22Rv1 (cell line): ENCODE data around the gene BTN2A1.

Experiments
- ZFX ChIP-seq: fragments of 450-650 bp; IDR thresholded peaks from 2 replicates; pipeline ENCODE4 v1.6.1; 2017; ENCODE audit warnings: antibody characterized with exemption, borderline replicate concordance
- TF ChIP-seq, protein P1 (sequence below): fragments of 450-650 bp; IDR thresholded peaks from 2 replicates; pipeline ENCODE4 v1.5.1; 2017; ENCODE audit warnings: mild to moderate bottlenecking

DNA sequence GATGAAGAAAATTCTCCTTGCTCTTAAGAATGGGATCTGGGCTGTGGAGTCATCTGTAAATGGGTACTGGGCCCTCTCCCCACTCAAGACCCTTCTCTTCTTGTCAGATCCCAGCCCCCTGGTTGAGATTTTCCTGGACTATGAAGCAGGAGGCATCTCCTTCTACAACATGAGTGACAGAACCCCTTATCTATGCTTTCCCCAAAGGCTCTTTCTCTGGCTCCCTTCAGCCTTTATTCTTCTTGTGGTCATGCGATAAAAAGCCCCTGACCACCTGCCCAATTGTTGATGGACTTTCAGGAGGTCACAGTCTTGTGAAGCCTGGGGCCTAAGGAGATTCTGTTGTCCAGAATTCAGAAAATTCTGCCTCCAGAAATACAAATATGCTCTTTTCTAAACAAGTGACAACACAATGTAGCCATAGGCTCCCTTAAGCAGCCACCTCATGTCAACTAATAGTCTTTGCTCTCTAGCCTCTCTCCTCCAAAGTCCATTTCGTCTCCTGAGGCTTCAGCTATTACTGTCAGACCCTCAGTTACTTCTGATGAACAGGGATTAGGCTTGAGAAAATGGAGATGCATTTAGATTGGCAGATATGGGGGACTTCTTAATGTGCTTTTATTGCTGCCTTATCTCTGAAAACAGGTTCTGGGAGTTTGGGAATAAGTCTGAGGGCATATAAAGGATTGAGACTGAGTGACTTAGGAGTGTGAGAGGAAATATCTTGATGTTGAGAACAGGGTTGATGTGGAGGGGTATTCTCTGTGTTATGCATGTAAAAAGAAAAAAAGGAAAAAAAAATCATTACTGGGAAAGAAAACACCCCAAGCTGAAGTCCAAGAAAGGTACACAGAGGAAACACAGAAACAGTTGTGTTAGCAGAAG, 20.6 kb downstream of the BTN2A1 start:
- TF ChIP-seq, protein P1, sequence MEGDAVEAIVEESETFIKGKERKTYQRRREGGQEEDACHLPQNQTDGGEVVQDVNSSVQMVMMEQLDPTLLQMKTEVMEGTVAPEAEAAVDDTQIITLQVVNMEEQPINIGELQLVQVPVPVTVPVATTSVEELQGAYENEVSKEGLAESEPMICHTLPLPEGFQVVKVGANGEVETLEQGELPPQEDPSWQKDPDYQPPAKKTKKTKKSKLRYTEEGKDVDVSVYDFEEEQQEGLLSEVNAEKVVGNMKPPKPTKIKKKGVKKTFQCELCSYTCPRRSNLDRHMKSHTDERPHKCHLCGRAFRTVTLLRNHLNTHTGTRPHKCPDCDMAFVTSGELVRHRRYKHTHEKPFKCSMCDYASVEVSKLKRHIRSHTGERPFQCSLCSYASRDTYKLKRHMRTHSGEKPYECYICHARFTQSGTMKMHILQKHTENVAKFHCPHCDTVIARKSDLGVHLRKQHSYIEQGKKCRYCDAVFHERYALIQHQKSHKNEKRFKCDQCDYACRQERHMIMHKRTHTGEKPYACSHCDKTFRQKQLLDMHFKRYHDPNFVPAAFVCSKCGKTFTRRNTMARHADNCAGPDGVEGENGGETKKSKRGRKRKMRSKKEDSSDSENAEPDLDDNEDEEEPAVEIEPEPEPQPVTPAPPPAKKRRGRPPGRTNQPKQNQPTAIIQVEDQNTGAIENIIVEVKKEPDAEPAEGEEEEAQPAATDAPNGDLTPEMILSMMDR = no peak
- no peak for TF ChIP-seq ZFX
